Fibroblast of lung (primary cell): Measurements from ENCODE around the gene USP44.

ENCODE experiments used
- EZH2 ChIP-seq: IDR thresholded peaks from 2 replicates; pipeline ENCODE4 v1.5.1; 2012; ENCODE audit warnings: low read length, control low read depth, mild to moderate bottlenecking; ENCODE audit errors: missing control alignments
- TF ChIP-seq, protein P1 (sequence below), 2 donors: IDR thresholded peaks in 1 of 2; conservative IDR thresholded peaks in 1 of 2; 1 replicate in 1 of 2; 2 replicates in 1 of 2; pipeline ENCODE4 v1.5.1; 2011 to 2012; ENCODE audit warnings: low read length in 2 of 2, control low read depth in 1 of 2, inconsistent platforms in 1 of 2, low read depth in 1 of 2, mild to moderate bottlenecking in 1 of 2

DNA sequence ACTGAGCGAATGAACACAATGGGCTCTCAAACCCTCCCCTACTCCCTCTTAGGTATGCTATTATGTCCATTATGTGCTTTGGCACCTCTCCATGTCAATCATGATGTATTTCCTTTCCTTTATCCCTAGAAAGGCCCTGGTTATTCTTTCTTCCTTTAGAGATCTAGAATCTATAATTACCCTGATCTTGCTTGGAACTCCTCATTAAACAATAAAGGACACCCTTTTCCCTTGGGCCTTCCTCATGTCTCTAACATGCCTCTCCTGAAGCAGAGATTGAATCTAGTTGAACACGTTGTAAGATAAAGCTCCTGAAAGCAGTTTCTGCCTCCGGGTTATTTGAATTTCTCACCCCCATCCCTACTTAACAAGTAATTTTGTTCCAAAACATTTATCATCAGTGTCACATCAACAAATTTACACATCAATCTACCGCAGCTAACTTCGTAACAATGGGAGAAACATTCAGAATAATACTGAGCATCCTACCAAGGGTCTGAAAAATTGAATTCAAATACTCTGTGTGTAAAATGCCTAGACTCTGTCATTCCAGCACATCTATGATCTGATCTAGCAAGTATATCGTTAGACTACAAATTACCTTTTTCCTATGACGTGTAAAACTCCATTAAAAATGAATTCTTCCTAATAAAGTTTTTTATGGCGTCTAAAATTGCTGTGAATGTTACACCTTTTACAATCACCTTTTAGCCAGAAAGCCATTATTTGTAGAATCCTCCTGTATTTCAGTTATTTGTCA is 5.4 kb downstream of the USP44 start:
- TF ChIP-seq, protein P1, sequence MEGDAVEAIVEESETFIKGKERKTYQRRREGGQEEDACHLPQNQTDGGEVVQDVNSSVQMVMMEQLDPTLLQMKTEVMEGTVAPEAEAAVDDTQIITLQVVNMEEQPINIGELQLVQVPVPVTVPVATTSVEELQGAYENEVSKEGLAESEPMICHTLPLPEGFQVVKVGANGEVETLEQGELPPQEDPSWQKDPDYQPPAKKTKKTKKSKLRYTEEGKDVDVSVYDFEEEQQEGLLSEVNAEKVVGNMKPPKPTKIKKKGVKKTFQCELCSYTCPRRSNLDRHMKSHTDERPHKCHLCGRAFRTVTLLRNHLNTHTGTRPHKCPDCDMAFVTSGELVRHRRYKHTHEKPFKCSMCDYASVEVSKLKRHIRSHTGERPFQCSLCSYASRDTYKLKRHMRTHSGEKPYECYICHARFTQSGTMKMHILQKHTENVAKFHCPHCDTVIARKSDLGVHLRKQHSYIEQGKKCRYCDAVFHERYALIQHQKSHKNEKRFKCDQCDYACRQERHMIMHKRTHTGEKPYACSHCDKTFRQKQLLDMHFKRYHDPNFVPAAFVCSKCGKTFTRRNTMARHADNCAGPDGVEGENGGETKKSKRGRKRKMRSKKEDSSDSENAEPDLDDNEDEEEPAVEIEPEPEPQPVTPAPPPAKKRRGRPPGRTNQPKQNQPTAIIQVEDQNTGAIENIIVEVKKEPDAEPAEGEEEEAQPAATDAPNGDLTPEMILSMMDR (conservative IDR thresholded peaks at IDR 0.05 in 1 of 2, IDR thresholded peaks at IDR 0.05 in 1 of 2; ENCODE audit: low read depth in 1 of 2, low read length in 2 of 2): no peak
- TF ChIP-seq EZH2: no peak
